Uterus (tissue), 2 donors: Measurements from ENCODE around the gene SLC25A21.

ENCODE experiments used
- CTCF ChIP-seq, 4 experiments: fragments of 200-600 bp in 2 of 4; fragments of 450-650 bp in 2 of 4; sonication (generic) in 2 of 4; IDR thresholded peaks; one replicate each; pipeline ENCODE4 v1.5.1; 2016 to 2019; ENCODE audit warnings: antibody characterized with exemption in 4 of 4, mild to moderate bottlenecking in 2 of 4, moderate library complexity in 1 of 4
- POLR2A ChIP-seq, 2 donors: fragments of 450-650 bp; IDR thresholded peaks; one replicate each; pipeline ENCODE4 v1.6.1; 2016; ENCODE audit warnings: antibody characterized with exemption in 2 of 2, mild to moderate bottlenecking in 1 of 2, moderate library complexity in 1 of 2

GRCh38 chr14:36690311-36691040 lies 481.9 kb downstream of the SLC25A21 start:
- TF ChIP-seq CTCF (IDR thresholded peaks at IDR 0.05) (no peak), POLR2A (IDR thresholded peaks at IDR 0.05) (no peak)
